GM12874 (cell line): ENCODE measurements around the gene RCCD1.

Source experiments
- CTCF ChIP-seq: IDR thresholded peaks from 2 replicates; pipeline ENCODE4 v1.5.1; 2011; ENCODE audit warnings: low read depth, mild to moderate bottlenecking, control low read depth, low read length, moderate library complexity; ENCODE audit not compliant: insufficient read depth

Gene RCCD1

DNA sequence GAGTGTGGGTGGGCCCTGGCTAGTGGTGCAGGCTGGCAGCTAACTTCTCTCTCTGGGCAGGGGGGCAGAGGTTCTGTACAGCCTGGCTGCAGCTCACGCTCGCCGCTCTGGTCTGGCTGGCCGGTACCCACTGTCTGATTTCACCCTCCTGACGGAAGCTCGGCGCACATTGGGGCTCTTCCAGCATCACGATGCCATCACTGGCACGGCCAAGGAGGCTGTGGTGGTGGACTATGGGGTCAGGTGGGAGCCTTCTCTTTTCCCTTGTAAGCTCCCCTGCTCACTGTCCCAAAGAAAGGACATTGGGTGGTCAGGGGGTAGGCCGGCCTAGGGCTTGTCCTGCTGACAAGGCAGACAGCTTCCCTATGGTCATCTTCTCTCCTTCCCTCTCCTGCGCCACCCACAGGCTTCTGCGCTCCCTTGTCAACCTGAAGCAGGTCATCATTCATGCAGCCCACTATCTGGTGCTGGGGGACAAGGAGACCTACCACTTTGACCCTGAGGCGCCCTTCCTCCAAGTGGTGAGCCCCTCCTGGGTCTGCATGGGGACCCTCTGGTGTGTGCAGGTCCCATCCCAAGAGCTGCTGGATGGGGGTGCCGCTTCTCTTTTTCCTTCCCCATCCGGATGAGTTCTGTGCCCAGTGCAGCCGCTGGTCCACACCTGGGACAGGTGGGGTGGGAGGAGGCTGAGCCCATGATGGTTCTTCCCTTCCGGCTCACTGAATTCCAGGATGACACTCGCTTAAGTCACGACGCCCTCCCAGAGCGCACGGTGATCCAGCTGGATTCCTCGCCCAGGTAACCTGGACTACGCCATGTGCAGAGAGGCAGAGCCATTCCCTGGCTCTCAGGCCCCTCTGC, 44.0 kb upstream of the RCCD1 start:
- TF ChIP-seq CTCF = no peak

DNA sequence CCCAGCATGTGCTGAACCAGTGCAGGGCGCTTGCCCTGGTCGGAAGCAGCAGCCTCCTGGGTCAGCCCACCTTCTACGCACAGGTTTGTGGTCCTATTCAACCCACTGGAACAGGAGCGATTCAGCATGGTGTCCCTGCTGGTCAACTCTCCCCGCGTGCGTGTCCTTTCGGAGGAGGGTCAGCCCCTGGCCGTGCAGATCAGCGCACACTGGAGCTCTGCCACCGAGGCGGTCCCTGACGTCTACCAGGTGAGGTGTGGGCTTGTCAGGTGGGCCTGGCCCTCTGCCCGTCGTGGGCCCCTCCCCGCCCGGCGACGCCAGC, 43.4 kb upstream of the RCCD1 start:
- no peak for TF ChIP-seq CTCF

DNA sequence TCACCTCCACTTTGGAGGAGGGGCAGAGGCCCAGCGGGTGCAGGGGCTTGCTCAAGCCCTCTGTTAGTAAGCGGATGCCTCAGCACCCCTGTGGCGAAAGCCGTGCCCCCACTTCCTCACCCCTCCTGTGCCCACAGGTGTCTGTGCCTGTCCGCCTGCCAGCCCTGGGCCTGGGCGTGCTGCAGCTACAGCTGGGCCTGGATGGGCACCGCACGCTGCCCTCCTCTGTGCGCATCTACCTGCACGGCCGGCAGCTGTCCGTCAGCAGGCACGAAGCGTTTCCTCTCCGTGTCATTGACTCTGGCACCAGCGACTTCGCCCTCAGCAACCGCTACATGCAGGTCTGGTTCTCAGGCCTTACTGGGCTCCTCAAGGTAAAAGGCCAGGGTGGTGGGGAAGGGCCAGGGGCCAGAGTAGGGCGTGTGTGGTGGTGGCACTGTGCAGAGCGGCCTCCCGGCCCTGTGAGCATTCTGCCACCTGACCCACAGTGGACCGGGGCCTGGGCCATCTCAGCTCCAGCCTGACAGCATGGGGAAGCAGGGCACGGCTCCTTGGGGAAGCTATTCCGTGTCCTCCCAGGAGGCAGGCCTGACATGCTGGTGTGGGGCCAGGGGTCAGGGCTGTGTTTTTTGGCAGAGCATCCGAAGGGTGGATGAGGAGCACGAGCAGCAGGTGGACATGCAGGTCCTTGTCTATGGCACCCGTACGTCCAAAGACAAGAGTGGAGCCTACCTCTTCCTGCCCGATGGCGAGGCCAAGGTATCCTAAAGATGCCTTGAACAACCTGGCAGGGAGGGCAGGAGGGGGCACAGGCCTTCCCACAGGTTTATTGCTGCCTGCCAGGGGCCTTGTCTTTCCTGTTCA, 42.5 kb upstream of the RCCD1 start:
- no peak for TF ChIP-seq CTCF

- TF ChIP-seq CTCF = no peak
Observed at GRCh38 chr15:90912770-90913075, 42.0 kb upstream of the RCCD1 start.

GRCh38 chr15:90913398-90913944, 41.2 kb upstream of the RCCD1 start:
- no peak for TF ChIP-seq CTCF

DNA sequence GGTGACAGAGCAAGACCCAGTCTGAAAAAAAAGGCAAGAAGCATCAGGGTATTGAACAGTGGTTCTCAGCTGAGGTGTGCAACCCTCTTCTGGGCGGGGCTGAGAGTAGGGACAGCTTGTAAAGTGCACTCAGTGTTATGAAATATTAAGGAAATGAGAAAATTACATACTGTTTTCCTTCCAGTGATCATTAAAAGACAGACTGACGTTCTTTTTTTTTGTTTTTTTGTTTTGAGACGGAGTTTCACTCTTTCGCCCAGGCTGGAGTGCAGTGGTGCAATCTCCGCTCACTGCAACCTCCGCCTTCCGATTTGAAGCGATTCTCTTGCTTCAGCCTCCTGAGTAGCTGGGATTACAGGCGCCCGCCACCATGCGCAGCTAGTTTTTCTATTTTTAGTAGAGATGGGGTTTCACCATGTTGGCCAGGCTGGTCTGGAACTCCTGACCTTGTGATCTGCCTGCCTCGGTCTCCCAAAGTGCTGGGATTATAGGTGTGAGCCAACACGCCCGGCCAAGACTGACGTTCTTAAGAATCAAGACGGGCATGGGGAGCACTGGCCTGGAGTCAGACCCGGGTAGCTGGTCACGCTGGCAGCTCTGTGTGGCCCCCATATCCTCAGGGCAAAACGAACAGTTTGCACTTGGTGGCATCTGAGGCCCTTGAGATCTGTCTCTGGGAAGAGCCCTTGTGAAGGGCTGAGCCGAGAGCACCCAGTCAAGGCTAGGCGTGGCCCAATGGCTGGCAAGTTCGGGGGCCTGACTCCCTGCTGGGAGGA, 40.2 kb upstream of the RCCD1 start:
- TF ChIP-seq CTCF = no peak
